HEK293 (cell line): ENCODE data around the gene PTTG2.

Experiments
- PATZ1 ChIP-seq: fragments of 450-650 bp; formaldehyde crosslinking; IDR thresholded peaks from 2 replicates; pipeline ENCODE4 v1.5.1; 2016; ENCODE audit warnings: missing biosample characterization, missing genetic modification characterization
- YY1 ChIP-seq: fragments of 450-650 bp; formaldehyde crosslinking; IDR thresholded peaks from 2 replicates; pipeline ENCODE4 v1.5.1; 2018; ENCODE audit warnings: missing biosample characterization, missing genetic modification characterization
- ZBTB7A ChIP-seq: fragments of 450-650 bp; formaldehyde crosslinking; IDR thresholded peaks from 2 replicates; pipeline ENCODE4 v1.5.1; 2016; ENCODE audit warnings: low read depth, missing biosample characterization, missing genetic modification characterization
- ZNF24 ChIP-seq: fragments of 450-650 bp; formaldehyde crosslinking; IDR thresholded peaks from 2 replicates; pipeline ENCODE4 v1.5.1; 2016; ENCODE audit warnings: missing biosample characterization, missing genetic modification characterization
- ZNF274 ChIP-seq, 2 experiments: fragments of 200-500 bp in 1 of 2; fragments of 450-650 bp in 1 of 2; sonication (Bioruptor generic) in 1 of 2; formaldehyde crosslinking in 1 of 2; IDR thresholded peaks; 2 replicates each; pipeline versions ENCODE4 v1.5.1 to v1.6.1; 2014 to 2016; ENCODE audit warnings: borderline replicate concordance in 1 of 2, inconsistent platforms in 1 of 2, low read length in 1 of 2, missing biosample characterization in 1 of 2, missing genetic modification characterization in 1 of 2
- ZNF391 ChIP-seq: fragments of 450-650 bp; formaldehyde crosslinking; IDR thresholded peaks from 2 replicates; pipeline ENCODE4 v1.5.1; 2016; ENCODE audit warnings: low read depth, missing biosample characterization, missing genetic modification characterization, borderline replicate concordance
- ZNF514 ChIP-seq: fragments of 450-650 bp; formaldehyde crosslinking; IDR thresholded peaks from 2 replicates; pipeline ENCODE4 v1.5.1; 2016; ENCODE audit warnings: missing biosample characterization, missing genetic modification characterization
- ZNF660 ChIP-seq: fragments of 450-650 bp; IDR thresholded peaks from 2 replicates; pipeline ENCODE4 v1.5.1; 2018; ENCODE audit warnings: missing biosample characterization, mild to moderate bottlenecking, missing genetic modification characterization
- TF ChIP-seq, protein P1 (sequence below): fragments of 450-650 bp; formaldehyde crosslinking; IDR thresholded peaks from 2 replicates; pipeline ENCODE4 v1.5.1; 2016; ENCODE audit warnings: missing biosample characterization, missing genetic modification characterization

- TF ChIP-seq, protein P1, sequence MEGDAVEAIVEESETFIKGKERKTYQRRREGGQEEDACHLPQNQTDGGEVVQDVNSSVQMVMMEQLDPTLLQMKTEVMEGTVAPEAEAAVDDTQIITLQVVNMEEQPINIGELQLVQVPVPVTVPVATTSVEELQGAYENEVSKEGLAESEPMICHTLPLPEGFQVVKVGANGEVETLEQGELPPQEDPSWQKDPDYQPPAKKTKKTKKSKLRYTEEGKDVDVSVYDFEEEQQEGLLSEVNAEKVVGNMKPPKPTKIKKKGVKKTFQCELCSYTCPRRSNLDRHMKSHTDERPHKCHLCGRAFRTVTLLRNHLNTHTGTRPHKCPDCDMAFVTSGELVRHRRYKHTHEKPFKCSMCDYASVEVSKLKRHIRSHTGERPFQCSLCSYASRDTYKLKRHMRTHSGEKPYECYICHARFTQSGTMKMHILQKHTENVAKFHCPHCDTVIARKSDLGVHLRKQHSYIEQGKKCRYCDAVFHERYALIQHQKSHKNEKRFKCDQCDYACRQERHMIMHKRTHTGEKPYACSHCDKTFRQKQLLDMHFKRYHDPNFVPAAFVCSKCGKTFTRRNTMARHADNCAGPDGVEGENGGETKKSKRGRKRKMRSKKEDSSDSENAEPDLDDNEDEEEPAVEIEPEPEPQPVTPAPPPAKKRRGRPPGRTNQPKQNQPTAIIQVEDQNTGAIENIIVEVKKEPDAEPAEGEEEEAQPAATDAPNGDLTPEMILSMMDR, result no peak
- no peak for TF ChIP-seq ZNF391 (tag by site-specific recombination)
- no peak for TF ChIP-seq YY1 (tag by site-specific recombination)
- no peak for TF ChIP-seq ZNF274 (IDR thresholded peaks at IDR 0.05; ENCODE audit: low read length)
- no peak for TF ChIP-seq ZNF274 (tag by site-specific recombination; IDR thresholded peaks at IDR 0.05; ENCODE audit: borderline replicate concordance)
- TF ChIP-seq ZBTB7A (tag by site-specific recombination), result no peak
- no peak for TF ChIP-seq ZNF24 (tag by site-specific recombination)
- TF ChIP-seq ZNF660, result no peak
- no peak for TF ChIP-seq ZNF514 (tag by site-specific recombination)
- no peak for TF ChIP-seq PATZ1 (tag by site-specific recombination)
Observed at GRCh38 chr4:37914539-37914938, 45.7 kb upstream of the PTTG2 start.
